Fibroblast of villous mesenchyme (primary cell): ENCODE data around the gene CALM1. TPM values are rescaled to one million over a fixed set of nuclear protein-coding genes. Genes with fewer than 3 reads are reported as not detected.

Experiments used
- DNase-seq: peaks from one replicate; pipeline ENCODE4 v3.0.0-alpha.2; 2010; ENCODE audit warnings: low read depth
- H3K4me3 ChIP-seq: 2 replicates; pipeline ENCODE4 v1.5.1; 2011; ENCODE audit warnings: low read depth, mild to moderate bottlenecking, low read length
- total RNA-seq: library from RNA; depleted of rRNA; stranded (reverse); fragments of >200 nt; gene quantifications from 2 replicates; pipeline ENCODE4 v1.2.3, GENCODE V29; 2012
- TF ChIP-seq, protein P1 (sequence below): IDR thresholded peaks from 2 replicates; pipeline ENCODE4 v1.5.1; 2012; ENCODE audit warnings: low read depth, mild to moderate bottlenecking, low read length; ENCODE audit not compliant: insufficient read depth

CALM1 gene
- total RNA-seq, 1 donor: 286 TPM

DNA sequence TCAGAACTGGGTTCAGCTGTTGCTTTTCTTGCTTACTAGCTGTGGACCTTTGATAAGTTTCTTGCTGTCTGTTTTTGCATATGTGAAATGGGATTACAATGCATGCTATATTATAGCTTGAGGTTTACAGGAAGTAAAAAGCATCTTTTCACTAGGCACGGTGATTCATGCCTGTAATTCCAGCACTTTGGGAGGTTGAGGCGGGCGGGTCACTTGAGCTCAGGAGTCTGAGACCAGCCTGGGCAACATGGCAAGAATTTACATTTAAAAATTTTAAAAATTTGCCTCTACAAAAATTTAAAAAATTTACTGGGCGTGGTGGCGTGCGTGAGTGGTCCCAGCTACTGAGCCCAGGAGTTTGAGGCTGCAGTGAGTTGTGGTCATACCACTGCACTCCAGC, 42.0 kb downstream of the CALM1 start:
- no peak overlapping the region for H3K4me3 ChIP-seq
- DNase-seq: no peak
- TF ChIP-seq, protein P1, sequence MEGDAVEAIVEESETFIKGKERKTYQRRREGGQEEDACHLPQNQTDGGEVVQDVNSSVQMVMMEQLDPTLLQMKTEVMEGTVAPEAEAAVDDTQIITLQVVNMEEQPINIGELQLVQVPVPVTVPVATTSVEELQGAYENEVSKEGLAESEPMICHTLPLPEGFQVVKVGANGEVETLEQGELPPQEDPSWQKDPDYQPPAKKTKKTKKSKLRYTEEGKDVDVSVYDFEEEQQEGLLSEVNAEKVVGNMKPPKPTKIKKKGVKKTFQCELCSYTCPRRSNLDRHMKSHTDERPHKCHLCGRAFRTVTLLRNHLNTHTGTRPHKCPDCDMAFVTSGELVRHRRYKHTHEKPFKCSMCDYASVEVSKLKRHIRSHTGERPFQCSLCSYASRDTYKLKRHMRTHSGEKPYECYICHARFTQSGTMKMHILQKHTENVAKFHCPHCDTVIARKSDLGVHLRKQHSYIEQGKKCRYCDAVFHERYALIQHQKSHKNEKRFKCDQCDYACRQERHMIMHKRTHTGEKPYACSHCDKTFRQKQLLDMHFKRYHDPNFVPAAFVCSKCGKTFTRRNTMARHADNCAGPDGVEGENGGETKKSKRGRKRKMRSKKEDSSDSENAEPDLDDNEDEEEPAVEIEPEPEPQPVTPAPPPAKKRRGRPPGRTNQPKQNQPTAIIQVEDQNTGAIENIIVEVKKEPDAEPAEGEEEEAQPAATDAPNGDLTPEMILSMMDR: no peak

GRCh38 chr14:90440021-90440451, 43.2 kb downstream of the CALM1 start:
- TF ChIP-seq, protein P1: no peak
- DNase-seq: no peak
- no peak overlapping the region for H3K4me3 ChIP-seq

GRCh38 chr14:90440592-90440991, 43.8 kb downstream of the CALM1 start:
- DNase-seq: no peak
- TF ChIP-seq, protein P1: no peak
- no peak overlapping the region for H3K4me3 ChIP-seq

DNA sequence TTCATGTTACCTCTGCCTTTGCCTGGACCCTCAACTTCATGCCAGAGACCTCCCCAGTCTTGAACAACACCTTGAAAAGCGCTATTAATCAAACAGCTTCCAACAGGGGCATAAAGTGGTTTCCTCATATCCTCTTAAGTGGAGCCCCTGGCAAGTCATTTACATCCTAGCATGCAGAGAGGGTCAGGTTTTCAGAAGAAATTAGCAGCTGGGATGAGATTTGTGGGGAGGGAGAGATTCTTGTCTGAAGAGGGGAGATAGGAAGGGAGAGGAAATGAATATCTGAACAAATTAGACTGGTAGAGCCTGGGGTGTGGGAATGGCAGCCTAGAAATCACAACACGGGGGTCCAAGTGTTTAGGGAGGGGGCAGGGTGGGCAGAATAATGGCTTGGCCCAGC, 45.6 kb downstream of the CALM1 start:
- no peak overlapping the region for H3K4me3 ChIP-seq
- no peak for DNase-seq
- TF ChIP-seq, protein P1: no peak

DNA sequence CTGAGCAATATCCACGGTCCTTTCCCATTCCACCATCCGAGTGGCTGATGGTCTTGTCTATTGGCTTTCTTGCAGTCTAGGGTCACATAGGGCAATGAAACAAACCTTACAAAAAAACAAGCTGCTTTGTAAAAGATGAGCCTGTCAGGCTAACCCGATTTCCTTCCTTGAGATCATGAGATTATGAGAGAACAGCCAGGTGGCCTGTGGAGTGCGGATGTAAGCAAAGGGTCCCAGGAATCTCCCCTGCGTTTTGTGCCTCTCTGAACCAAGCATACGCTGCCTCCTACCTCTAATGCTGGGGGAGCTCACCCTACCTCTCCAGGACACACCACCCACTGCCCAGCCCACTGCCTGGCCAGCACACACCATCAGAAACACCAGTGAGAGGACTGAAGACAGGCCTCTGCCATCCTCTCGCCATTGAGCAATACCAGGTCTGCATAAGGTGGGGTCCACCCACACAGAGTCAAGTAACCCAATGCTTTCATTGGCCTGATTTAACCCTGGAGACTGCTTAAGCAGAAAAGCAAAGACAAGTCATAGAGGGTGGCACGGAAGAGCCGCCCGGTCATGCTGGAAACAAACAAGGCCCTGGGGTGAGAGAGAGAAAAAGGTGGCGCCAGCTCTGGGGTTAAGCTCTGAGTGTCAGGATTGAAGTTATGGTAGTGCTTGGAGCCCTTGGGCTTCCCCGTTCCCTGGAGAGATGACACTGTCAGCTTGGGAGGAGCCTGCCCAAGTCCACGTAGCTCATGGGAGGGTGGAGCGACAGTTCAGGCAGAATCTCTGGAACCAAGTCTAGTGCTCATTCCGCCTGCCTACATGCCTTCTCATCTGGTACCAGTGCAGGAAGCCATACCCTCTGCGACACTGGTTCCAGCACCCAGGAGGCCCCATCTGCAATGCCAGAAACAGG, 46.6 kb downstream of the CALM1 start:
- DNase-seq: no peak
- H3K4me3 ChIP-seq: no peak overlapping the region
- TF ChIP-seq, protein P1: no peak

DNA sequence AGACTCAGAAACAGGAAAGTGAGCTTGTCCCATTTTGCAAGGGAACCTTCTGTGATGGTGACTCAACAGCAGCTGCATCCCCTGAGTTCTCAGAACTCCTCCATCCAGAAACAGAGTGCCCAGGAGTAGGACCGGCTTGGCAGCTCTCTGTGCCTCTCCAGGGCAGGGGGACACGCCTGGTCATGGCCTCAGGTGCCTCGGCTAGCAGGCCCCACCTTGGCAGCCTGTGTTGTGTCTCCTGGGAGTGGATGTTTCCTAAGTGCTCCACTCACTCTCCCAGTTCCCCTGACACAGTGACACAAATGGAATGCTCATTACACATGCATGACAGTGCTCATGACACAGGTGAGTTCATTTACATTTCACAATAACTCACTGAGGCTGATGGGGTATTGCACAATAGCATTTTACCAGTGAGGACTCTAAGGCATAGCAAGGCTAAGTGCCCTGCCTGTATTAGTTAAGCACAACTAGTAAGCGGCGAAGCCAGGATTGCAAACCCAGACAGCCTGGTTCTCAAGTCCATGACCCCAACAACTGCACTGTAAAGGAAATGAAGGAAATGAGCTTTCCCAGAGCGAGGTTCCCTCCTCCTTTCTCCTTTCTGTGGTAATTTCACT, 47.4 kb downstream of the CALM1 start:
- TF ChIP-seq, protein P1: no peak
- DNase-seq: peak; percentile 23
- H3K4me3 ChIP-seq: no peak overlapping the region
